ENCODE measurements around the gene PRAME. TPM values are rescaled to one million over a fixed set of nuclear protein-coding genes. Genes with fewer than 3 reads are reported as not detected.
"Not testable (repeated sequence)": the region's sequence is repeated elsewhere in the genome, so short reads cannot be mapped to it uniquely, and the experiment has no call there.

PRAME gene
- total RNA-seq, 2 donors from 2014 or later: not detected

- H3K9me3 ChIP-seq: peaks cover 11% of the 10 kb centered on the region
- no peak overlapping the region for H3K27ac ChIP-seq
- ATAC-seq (ENCODE audit: insufficient number of reproducible peaks, low FRiP score, low read depth) (no peak), DNase-seq (ENCODE audit: low spot score) (no peak)
- H3K36me3 ChIP-seq: no peaks in the 10 kb centered on the region
- H3K27me3 ChIP-seq (replicated peaks; ENCODE audit: insufficient read depth): no peaks in the 10 kb centered on the region
- H3K4me3 ChIP-seq: no peak overlapping the region
- TF ChIP-seq CTCF (IDR thresholded peaks at IDR 0.05): no peak
- H3K4me1 ChIP-seq (ENCODE audit: control insufficient read depth in 1 of 2, low read depth in 2 of 2): no peaks in the 10 kb centered on the region
Observed at GRCh38 chr22:22512951-22513350, 46.1 kb downstream of the PRAME start.

DNA sequence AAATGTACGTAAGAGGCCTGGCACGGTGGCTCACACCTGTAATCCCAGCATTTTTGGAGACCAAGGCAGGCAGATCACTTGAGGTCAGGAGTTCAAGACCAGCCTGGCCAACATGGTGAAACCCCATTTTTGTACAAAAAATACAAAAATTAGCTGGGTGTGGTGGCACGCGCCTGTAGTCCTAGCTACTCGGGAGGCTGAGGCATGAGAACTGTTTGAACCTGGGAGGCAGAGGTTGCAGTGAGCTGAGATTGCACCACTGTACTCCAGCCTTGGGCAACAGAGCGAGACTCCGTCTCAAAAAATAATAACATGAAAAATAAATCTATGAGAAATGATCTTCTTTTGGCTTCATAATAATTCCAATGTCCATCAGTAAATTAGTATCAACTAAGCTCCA is 48.2 kb downstream of the PRAME start:
- H3K27ac ChIP-seq; DNase-seq (ENCODE audit: low spot score); H3K36me3 ChIP-seq; H3K4me3 ChIP-seq; H3K4me1 ChIP-seq (ENCODE audit: control insufficient read depth in 1 of 2, low read depth in 2 of 2); ATAC-seq (ENCODE audit: insufficient number of reproducible peaks, low FRiP score, low read depth); H3K27me3 ChIP-seq (replicated peaks; ENCODE audit: insufficient read depth): not testable (repeated sequence)
- peaks cover 11% of the 10 kb centered on the region for H3K9me3 ChIP-seq

DNA sequence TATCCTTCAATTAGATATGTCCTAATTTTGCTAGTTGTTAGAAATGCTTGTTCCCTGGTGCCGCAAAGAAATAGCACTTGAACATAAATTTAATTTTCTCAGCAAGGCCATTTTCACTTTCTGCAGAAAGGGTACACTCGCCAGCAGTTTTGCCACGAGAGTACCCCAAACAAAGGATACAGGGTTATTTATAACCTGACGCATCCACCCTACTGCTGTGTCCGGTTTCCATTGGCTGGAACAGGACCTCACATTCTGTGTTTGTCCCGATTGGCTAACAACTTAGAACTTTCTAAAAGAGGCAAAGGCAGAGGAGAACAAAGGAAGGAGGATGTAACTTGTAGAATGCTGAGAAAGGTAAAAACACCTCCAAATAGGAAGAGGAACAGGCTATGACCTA is 49.2 kb downstream of the PRAME start:
- H3K4me1 ChIP-seq (ENCODE audit: control insufficient read depth in 1 of 2, low read depth in 2 of 2); H3K4me3 ChIP-seq; DNase-seq (ENCODE audit: low spot score); H3K27me3 ChIP-seq (replicated peaks; ENCODE audit: insufficient read depth); ATAC-seq (ENCODE audit: insufficient number of reproducible peaks, low FRiP score, low read depth); H3K36me3 ChIP-seq; H3K27ac ChIP-seq: not testable (repeated sequence)
- H3K9me3 ChIP-seq: peaks cover 11% of the 10 kb centered on the region

- Histone ChIP-seq H3K9me3 (peaks cover 11% of the 10 kb centered on the region), H3K36me3 (no peaks in the 10 kb centered on the region), H3K4me1 (ENCODE audit: control insufficient read depth in 1 of 2, low read depth in 2 of 2) (no peaks in the 10 kb centered on the region), H3K4me3 (peak within 1 kb of the TSS; percentile 57), H3K27ac (no peak within 1 kb of the TSS), H3K27me3 (replicated peaks; ENCODE audit: insufficient read depth) (no peaks in the 10 kb centered on the region)
- ATAC-seq (ENCODE audit: insufficient number of reproducible peaks, low FRiP score, low read depth) (no peak), DNase-seq (ENCODE audit: low spot score) (no peak)
- no peak for TF ChIP-seq CTCF (IDR thresholded peaks at IDR 0.05)
Observed at GRCh38 chr22:22508274-22509176, 50.5 kb downstream of the PRAME start, which contains the start of gene ZNF280B. TSS of gene ZNF280B (minus strand) at chr22:22508742. CDS start at chr22:22489398, 19,344 bp downstream.

GRCh38 chr22:22507743-22508273 is 51.3 kb downstream of the PRAME start:
- Histone ChIP-seq H3K9me3 (peaks cover 11% of the 10 kb centered on the region), H3K27me3 (replicated peaks; ENCODE audit: insufficient read depth) (no peaks in the 10 kb centered on the region), H3K4me1 (ENCODE audit: control insufficient read depth in 1 of 2, low read depth in 2 of 2) (no peaks in the 10 kb centered on the region), H3K27ac (no peak overlapping the region), H3K4me3 (peak overlapping the region; percentile 57), H3K36me3 (no peaks in the 10 kb centered on the region)
- DNase-seq (ENCODE audit: low spot score) (no peak), ATAC-seq (ENCODE audit: insufficient number of reproducible peaks, low FRiP score, low read depth) (no peak)
- no peak for TF ChIP-seq CTCF (IDR thresholded peaks at IDR 0.05)

GRCh38 chr22:22506736-22507135 is 52.3 kb downstream of the PRAME start:
- no peak overlapping the region for H3K4me3 ChIP-seq
- peaks cover 11% of the 10 kb centered on the region for H3K9me3 ChIP-seq
- H3K27ac ChIP-seq: no peak overlapping the region
- no peaks in the 10 kb centered on the region for H3K4me1 ChIP-seq (ENCODE audit: control insufficient read depth in 1 of 2, low read depth in 2 of 2)
- ATAC-seq (ENCODE audit: insufficient number of reproducible peaks, low FRiP score, low read depth): no peak
- DNase-seq (ENCODE audit: low spot score): no peak
- TF ChIP-seq CTCF (IDR thresholded peaks at IDR 0.05): no peak
- no peaks in the 10 kb centered on the region for H3K27me3 ChIP-seq (replicated peaks; ENCODE audit: insufficient read depth)
- H3K36me3 ChIP-seq: no peaks in the 10 kb centered on the region

Data from thoracic aorta (tissue), 2 donors.